ENCODE data around the gene DUSP1.

- TF ChIP-seq POLR2A (IDR thresholded peaks at IDR 0.05) (no peak), EP300 (IDR thresholded peaks at IDR 0.05; ENCODE audit: low read depth) (no peak)
These were observed 27.7 kb downstream of the DUSP1 start for GRCh38 chr5:172743112-172743959.

All from transverse colon (tissue), 1 donor.